GM12873 (cell line): Measurements from ENCODE around the gene IER3.

Experiments
- CTCF ChIP-seq: IDR thresholded peaks from 2 replicates; pipeline ENCODE4 v1.5.1; 2012; ENCODE audit warnings: low read depth, mild to moderate bottlenecking, moderate library complexity, low read length, control low read depth; ENCODE audit not compliant: insufficient read depth; ENCODE audit errors: missing control alignments

Gene IER3, protein sequence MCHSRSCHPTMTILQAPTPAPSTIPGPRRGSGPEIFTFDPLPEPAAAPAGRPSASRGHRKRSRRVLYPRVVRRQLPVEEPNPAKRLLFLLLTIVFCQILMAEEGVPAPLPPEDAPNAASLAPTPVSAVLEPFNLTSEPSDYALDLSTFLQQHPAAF

DNA sequence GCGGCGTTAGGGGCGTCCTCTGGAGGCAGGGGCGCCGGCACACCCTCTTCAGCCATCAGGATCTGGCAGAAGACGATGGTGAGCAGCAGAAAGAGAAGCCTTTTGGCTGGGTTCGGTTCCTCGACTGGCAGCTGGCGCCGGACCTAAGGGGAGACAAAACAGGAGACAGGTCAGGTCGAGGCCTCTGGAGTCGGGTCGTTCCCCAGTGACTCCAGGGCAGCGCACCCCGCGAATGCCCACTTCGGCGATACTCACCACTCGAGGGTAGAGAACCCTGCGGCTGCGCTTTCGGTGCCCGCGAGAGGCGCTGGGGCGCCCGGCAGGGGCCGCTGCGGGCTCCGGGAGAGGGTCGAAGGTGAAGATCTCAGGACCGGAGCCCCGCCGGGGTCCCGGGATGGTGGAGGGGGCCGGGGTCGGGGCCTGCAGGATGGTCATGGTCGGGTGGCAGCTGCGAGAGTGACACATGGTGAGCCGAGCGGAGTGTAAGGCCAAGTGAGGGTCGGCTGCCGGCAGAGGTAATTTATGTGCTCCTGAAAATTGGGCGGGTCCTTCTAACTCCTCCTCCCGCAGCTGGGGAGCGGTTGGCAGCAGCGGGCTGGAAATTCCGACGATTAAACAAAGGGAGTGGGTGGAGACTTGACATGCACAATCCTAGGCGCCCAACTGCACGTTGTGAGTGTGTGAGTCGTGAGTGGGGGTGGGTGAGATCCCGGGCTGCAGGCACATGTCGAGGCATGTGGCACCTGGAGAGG lies at the start of gene IER3:
Gene IER3, minus strand, starts transcription at position 494 of the 752 bp plus-strand sequence. Its CDS starts 29 bp downstream, at position 465.
- peak; percentile 75 for TF ChIP-seq CTCF

DNA sequence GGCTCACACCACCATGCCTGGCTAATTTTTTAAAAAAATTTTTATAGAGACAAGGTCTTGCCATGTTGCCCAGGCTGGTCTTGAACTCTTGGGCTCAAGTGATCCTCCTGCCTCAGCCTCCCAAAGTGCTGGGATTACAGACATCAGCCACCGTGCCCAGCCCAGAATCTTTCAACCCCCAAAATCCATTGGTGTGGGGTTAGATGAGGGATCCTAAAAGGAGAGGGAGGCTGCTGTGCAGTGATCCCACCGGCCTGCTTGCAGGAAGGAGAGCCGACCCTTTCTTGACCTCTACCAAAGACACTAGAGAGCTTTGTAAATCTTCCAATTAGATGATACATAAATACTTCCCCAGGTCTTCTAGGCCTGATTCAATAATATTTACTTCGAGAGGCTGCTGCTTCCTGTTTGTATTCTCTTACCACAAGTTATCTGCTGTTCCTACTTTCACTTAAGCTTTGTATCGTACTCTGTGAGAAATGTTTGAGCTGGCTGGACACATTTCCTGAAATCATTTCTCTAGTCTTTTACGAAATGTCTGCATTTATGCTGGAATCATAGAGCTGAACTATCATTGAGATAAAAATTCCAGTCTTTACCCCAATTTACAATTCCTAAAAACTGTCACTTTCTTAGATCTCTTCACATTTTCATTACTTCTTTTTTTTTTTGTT lies 49.3 kb upstream of the IER3 start:
- TF ChIP-seq CTCF, result no peak

DNA sequence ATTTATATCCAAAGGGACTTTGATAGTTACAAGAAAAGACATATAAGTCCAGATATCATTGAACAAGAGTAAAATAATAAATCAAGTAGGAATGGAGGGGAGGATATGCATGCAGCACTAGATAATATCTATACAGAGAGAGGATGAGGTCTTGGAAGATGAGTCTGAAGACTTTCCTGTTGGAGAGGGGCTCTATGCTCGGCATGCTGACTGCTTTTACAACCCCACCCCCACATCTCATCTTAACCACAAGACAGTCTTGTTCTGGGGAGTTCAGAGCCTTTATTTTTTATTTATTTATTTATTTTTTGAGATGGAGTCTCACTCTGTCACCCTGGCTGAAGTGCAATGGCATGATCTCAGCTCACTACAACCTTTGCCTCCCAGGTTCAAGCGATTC lies 48.4 kb upstream of the IER3 start:
- no peak for TF ChIP-seq CTCF

DNA sequence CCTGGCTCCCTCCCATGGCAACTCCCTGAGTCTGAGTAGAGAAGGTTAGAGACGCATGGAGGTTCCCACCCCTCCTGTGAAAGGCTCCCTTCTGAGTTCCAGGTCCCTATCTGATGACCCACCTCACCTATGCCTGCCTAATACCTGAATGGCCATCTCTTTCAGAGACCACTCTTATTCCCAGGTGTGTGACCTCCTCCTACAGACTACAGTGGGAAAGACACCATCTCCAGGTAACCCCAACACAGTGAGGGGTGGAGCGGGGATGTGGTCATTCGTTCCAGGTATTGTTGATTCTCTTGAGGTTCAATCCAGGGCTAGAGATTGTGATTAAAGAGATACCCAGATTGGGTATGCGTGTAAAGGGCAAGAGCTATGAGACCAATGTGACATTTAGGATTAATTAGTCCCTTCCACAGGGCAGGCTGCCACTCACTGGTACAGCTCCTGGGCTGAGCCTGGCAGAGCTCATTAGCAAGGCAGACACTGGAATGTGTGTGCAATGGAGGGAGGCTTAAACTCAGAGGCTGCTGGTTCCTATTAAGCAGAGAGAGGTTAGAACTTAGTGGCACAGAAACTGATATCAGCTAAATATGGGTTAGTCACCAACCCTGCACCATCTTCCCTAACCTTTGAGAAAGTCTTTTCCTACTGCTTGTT lies 46.5 kb upstream of the IER3 start:
- TF ChIP-seq CTCF, result no peak

DNA sequence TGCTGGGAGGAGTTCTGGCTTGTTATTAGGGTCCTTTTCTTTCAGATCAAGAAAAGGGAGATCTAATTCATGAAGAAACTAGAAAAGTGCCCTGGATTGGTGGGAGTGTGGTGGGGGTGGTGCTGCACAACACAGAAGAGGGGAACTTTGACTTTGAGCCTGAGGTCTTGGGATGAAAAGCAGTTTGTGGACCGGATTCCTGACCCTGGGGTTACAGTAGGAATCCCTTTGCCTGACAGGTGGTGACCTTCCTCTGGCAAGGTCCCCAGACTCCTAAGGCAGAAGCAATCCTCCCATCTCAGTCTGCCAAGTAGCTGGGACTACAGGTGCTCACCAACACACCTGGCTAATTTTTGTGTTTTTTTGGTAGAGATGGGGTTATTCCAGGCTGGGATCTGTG lies 45.3 kb upstream of the IER3 start:
- no peak for TF ChIP-seq CTCF

DNA sequence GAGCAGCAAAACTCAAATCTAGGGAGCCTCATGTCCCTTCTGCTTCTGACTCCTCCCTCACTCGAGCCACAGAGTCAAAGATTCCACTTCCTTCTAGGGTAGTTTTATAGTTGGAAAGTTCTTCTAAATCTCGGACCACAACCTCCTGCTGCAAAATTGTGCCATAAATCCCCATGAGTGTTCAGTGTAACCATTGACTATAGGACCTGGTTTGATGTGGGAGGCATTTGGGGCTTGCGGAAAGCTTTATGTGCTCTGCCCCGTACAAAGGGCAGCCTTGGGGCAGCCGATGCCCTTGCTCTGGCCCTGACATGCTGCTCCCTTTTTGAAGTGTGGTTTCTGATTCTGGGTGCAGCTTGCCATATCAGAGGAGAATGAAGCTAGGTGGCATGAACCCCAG lies 43.6 kb upstream of the IER3 start:
- no peak for TF ChIP-seq CTCF
